Measurements from ENCODE around the gene ASPSCR1.

Gene ASPSCR1

GRCh38 chr17:81940538-81941483 lies 36.6 kb upstream of the ASPSCR1 start:
- TF ChIP-seq TAF1 (IDR thresholded peaks at IDR 0.05; ENCODE audit: borderline replicate concordance, insufficient read depth, low read length) (no peak), POLR2AphosphoS5 (IDR thresholded peaks at IDR 0.05; ENCODE audit: low read depth, low read length) (no peak), SIN3A (IDR thresholded peaks at IDR 0.05; ENCODE audit: borderline replicate concordance, insufficient read depth, low read length) (no peak), FOXP2 (optimal IDR thresholded peaks at IDR 0.05; ENCODE audit: borderline replicate concordance, extremely low read depth, extremely low read length, insufficient read depth) (no peak), REST (IDR thresholded peaks at IDR 0.05; ENCODE audit: insufficient read depth in 1 of 2, low read depth in 2 of 2, low read length in 2 of 2) (no peak)

- TF ChIP-seq TAF1 (IDR thresholded peaks at IDR 0.05; ENCODE audit: borderline replicate concordance, insufficient read depth, low read length), result no peak
- TF ChIP-seq SIN3A (IDR thresholded peaks at IDR 0.05; ENCODE audit: borderline replicate concordance, insufficient read depth, low read length), result no peak
- no peak for TF ChIP-seq REST (IDR thresholded peaks at IDR 0.05; ENCODE audit: insufficient read depth in 1 of 2, low read depth in 2 of 2, low read length in 2 of 2)
- TF ChIP-seq FOXP2 (optimal IDR thresholded peaks at IDR 0.05; ENCODE audit: borderline replicate concordance, extremely low read depth, extremely low read length, insufficient read depth), result no peak
- no peak for TF ChIP-seq POLR2AphosphoS5 (IDR thresholded peaks at IDR 0.05; ENCODE audit: low read depth, low read length)
Observed at GRCh38 chr17:81941484-81942166, 35.8 kb upstream of the ASPSCR1 start.

- TF ChIP-seq POLR2AphosphoS5 (IDR thresholded peaks at IDR 0.05; ENCODE audit: low read depth, low read length) (no peak), FOXP2 (optimal IDR thresholded peaks at IDR 0.05; ENCODE audit: borderline replicate concordance, extremely low read depth, extremely low read length, insufficient read depth) (no peak), TAF1 (IDR thresholded peaks at IDR 0.05; ENCODE audit: borderline replicate concordance, insufficient read depth, low read length) (no peak), SIN3A (IDR thresholded peaks at IDR 0.05; ENCODE audit: borderline replicate concordance, insufficient read depth, low read length) (no peak), REST (IDR thresholded peaks at IDR 0.05; ENCODE audit: insufficient read depth in 1 of 2, low read depth in 2 of 2, low read length in 2 of 2) (no peak)
Observed at GRCh38 chr17:81942167-81942553, 35.3 kb upstream of the ASPSCR1 start.

GRCh38 chr17:81944858-81945257 lies 32.6 kb upstream of the ASPSCR1 start:
- TF ChIP-seq REST (IDR thresholded peaks at IDR 0.05; ENCODE audit: insufficient read depth in 1 of 2, low read depth in 2 of 2, low read length in 2 of 2), result no peak
- no peak for TF ChIP-seq FOXP2 (optimal IDR thresholded peaks at IDR 0.05; ENCODE audit: borderline replicate concordance, extremely low read depth, extremely low read length, insufficient read depth)
- TF ChIP-seq TAF1 (IDR thresholded peaks at IDR 0.05; ENCODE audit: borderline replicate concordance, insufficient read depth, low read length), result no peak
